ENCODE measurements around the gene NUP37. TPM values are rescaled to one million over a fixed set of nuclear protein-coding genes. Genes with fewer than 3 reads are reported as not detected.

Gene NUP37
- total RNA-seq, 2 donors from 2014 or later: 13.8 to 14.9 TPM

DNA sequence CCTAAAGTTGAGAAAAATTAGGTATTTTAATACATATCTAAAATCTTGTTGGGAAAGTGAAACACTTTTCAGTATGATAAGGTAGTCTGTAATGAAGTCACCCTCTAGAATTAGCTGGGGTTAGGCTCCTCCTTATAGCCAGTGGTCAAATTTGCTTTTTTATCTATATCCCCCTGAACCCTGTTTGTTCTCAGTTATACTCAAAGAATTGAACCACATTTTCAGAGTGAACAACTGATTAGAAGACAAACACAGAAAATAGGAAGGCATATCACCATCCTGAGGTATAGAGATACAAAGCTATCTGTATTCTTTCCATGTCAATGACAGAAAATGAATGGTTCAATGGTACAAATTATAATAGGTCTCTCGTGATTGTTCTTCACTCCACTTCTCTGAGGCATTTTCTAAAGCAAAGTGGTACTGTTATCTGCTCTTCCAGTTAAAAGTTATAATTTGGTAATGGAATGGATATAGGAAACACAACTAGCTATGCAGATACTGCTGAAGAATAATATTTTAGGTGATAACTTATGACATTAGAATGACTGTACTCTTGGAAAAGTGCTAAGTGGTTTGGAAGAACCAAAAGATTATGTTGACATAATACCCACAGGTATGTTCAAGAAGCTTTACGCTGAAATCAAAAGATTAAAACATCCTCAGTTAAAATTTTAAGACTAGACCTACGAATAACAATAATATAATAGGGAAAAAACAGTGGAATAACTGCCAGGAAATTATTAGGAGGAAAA, 85.7 kb downstream of the NUP37 start:
- Histone ChIP-seq H3K27ac (no peak overlapping the region), H3K27me3 (replicated peaks; ENCODE audit: insufficient read depth) (no peaks in the 10 kb centered on the region), H3K9me3 (no peaks in the 10 kb centered on the region), H3K4me3 (no peak overlapping the region), H3K4me1 (ENCODE audit: control insufficient read depth in 1 of 2, low read depth in 2 of 2) (peaks cover 6% of the 10 kb centered on the region in 2 donors), H3K36me3 (peaks cover 9% of the 10 kb centered on the region)
- ATAC-seq (ENCODE audit: insufficient number of reproducible peaks, low FRiP score, low read depth) (no peak), DNase-seq (ENCODE audit: low spot score) (no peak)
- TF ChIP-seq, protein P1, sequence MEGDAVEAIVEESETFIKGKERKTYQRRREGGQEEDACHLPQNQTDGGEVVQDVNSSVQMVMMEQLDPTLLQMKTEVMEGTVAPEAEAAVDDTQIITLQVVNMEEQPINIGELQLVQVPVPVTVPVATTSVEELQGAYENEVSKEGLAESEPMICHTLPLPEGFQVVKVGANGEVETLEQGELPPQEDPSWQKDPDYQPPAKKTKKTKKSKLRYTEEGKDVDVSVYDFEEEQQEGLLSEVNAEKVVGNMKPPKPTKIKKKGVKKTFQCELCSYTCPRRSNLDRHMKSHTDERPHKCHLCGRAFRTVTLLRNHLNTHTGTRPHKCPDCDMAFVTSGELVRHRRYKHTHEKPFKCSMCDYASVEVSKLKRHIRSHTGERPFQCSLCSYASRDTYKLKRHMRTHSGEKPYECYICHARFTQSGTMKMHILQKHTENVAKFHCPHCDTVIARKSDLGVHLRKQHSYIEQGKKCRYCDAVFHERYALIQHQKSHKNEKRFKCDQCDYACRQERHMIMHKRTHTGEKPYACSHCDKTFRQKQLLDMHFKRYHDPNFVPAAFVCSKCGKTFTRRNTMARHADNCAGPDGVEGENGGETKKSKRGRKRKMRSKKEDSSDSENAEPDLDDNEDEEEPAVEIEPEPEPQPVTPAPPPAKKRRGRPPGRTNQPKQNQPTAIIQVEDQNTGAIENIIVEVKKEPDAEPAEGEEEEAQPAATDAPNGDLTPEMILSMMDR (IDR thresholded peaks at IDR 0.05): no peak

DNA sequence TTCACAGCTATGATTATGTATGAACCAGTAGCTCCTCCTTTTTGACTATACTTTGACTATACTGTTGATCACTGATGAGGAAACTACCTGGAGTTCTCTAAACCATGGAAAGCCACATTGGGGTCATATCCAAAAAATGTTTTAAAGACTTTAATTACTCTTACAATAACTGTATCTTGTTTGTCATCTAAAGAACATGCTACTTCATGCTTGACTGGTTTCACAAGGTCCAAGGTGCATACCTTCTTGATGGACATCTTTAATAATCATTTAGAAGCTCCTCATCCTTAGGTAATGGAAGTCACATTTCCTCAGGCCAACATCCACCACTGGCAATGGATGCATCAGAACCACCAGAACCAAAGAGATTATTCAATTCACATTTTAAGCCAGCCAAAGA, 88.1 kb downstream of the NUP37 start:
- Histone ChIP-seq H3K4me1 (ENCODE audit: control insufficient read depth in 1 of 2, low read depth in 2 of 2) (peaks cover 8 to 10% of the 10 kb centered on the region in 2 donors), H3K27me3 (replicated peaks; ENCODE audit: insufficient read depth) (no peaks in the 10 kb centered on the region), H3K9me3 (no peaks in the 10 kb centered on the region), H3K4me3 (no peak overlapping the region), H3K36me3 (peaks cover 3% of the 10 kb centered on the region), H3K27ac (no peak overlapping the region)
- no peak for DNase-seq (ENCODE audit: low spot score)
- TF ChIP-seq, protein P1 (IDR thresholded peaks at IDR 0.05): no peak
- ATAC-seq (ENCODE audit: insufficient number of reproducible peaks, low FRiP score, low read depth): no peak

DNA sequence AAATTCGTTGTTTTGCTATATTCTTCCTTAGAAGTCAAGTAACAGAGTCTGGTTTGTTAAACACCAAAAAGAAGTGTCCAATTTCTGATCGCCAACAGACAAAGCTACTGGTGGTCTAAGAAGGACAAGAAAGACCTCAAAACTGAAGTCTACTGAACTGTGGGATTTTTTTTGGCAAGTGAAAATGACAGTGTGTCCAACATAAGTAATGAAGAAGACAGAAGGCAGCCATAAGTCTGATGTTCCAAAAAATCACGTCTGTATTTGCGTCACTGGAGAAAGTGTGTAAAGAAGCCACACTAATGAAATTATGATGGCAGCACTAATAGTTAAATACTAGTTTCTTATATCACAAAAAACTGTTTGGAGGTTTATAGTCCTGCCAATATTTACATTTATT, 90.8 kb downstream of the NUP37 start:
- no peaks in the 10 kb centered on the region for H3K9me3 ChIP-seq
- peaks cover 8 to 10% of the 10 kb centered on the region in 2 donors for H3K4me1 ChIP-seq (ENCODE audit: control insufficient read depth in 1 of 2, low read depth in 2 of 2)
- DNase-seq (ENCODE audit: low spot score): no peak
- no peaks in the 10 kb centered on the region for H3K27me3 ChIP-seq (replicated peaks; ENCODE audit: insufficient read depth)
- H3K27ac ChIP-seq: no peak overlapping the region
- no peak overlapping the region for H3K4me3 ChIP-seq
- TF ChIP-seq, protein P1 (IDR thresholded peaks at IDR 0.05): no peak
- no peaks in the 10 kb centered on the region for H3K36me3 ChIP-seq
- ATAC-seq (ENCODE audit: insufficient number of reproducible peaks, low FRiP score, low read depth): no peak

DNA sequence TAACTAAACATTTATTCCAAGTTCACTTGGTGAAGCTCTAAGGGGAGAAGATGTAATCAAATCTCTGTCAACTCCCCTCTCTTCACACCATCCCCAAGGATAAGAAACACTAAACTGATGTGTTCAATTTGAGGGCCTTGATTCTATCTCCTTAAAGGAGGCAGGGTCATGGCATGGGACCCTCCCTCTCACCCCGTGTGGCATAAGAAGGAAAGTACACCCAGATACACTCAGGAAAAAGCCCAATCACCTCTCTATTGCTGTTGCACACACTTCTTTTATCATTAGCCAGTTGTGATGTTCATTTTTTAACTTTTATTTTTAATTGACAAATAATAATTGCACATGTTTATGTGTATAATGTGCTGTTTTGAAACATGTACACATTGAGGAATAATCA, 93.2 kb downstream of the NUP37 start:
- H3K4me1 ChIP-seq (ENCODE audit: control insufficient read depth in 1 of 2, low read depth in 2 of 2): peaks cover 8 to 10% of the 10 kb centered on the region in 2 donors
- no peaks in the 10 kb centered on the region for H3K9me3 ChIP-seq
- no peak overlapping the region for H3K4me3 ChIP-seq
- DNase-seq (ENCODE audit: low spot score): no peak
- no peaks in the 10 kb centered on the region for H3K27me3 ChIP-seq (replicated peaks; ENCODE audit: insufficient read depth)
- H3K36me3 ChIP-seq: no peaks in the 10 kb centered on the region
- no peak overlapping the region for H3K27ac ChIP-seq
- TF ChIP-seq, protein P1 (IDR thresholded peaks at IDR 0.05): no peak
- no peak for ATAC-seq (ENCODE audit: insufficient number of reproducible peaks, low FRiP score, low read depth)

DNA sequence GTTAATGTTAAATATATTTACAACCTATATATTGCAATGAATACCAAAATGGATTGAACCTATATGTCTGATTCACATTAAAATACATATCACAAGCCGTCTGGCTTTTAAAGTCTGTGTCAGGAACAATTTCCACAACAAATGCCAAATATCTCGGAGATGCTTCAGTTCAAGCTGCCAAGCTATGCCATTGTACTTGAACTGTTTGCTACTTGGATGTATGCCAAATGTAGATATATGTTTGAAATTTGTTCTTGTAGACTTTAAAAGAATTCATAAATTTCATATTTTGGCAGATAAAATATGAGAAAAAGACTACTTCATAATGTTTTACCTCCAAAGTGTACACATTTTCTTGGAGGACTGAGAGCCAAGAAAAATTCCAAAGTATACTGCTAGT, 95.1 kb downstream of the NUP37 start:
- H3K4me1 ChIP-seq (ENCODE audit: control insufficient read depth in 1 of 2, low read depth in 2 of 2): peaks cover 8 to 10% of the 10 kb centered on the region in 2 donors
- no peaks in the 10 kb centered on the region for H3K36me3 ChIP-seq
- no peak for DNase-seq (ENCODE audit: low spot score)
- no peaks in the 10 kb centered on the region for H3K9me3 ChIP-seq
- no peak for ATAC-seq (ENCODE audit: insufficient number of reproducible peaks, low FRiP score, low read depth)
- no peaks in the 10 kb centered on the region for H3K27me3 ChIP-seq (replicated peaks; ENCODE audit: insufficient read depth)
- H3K27ac ChIP-seq: no peak overlapping the region
- TF ChIP-seq, protein P1 (IDR thresholded peaks at IDR 0.05): no peak
- no peak overlapping the region for H3K4me3 ChIP-seq
